RPMI7951 (cell line): ENCODE measurements around the gene SEC16B. TPM values are rescaled to one million over a fixed set of nuclear protein-coding genes. Genes with fewer than 3 reads are reported as not detected.
"Not testable (repeated sequence)": the region's sequence is repeated elsewhere in the genome, so short reads cannot be mapped to it uniquely, and the experiment has no call there.

Source experiments
- DNase-seq: peaks from one replicate; pipeline ENCODE4 v3.0.0-alpha.2; 2012; ENCODE audit warnings: low read depth
- total RNA-seq: library from RNA; depleted of rRNA; stranded (reverse); fragments of >200 nt; shearing (Covaris generic); gene quantifications from 2 replicates; pipeline ENCODE4 v1.2.3, GENCODE V29; 2014; rRNA removed

SEC16B gene
- total RNA-seq = 0.48 and 1.2 TPM in 2 replicates

DNA sequence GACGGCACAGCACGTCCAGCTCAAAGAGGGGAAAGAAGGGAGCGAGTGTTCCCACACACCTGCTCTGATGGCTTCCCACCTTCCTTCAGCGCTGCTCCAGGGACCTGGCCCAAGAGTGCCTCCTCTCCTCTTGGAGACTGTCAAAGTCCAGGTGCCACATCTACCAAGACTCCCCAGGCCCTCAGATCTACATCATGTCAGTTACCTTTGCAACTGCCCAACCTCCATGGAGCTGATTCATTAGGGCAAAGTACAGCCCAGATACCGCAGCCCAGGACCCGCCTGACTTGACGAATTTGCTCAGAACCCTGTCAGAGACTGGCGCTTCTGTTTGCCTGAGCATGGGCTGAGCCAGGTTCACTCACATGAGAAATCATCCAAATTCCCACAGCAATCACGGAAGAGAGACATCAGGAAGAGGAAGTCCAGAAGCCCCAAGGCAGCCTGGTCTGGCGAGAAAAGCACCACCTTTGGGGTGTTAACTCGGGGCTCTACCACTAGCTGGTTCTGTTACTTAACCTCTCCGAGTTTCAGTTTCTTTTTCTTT, at the start of gene SEC16B:
TSS of gene SEC16B (minus strand) at position 234 of the 547 bp plus-strand sequence. CDS start 2,077 bp downstream, outside the sequence.
- DNase-seq = no peak

DNA sequence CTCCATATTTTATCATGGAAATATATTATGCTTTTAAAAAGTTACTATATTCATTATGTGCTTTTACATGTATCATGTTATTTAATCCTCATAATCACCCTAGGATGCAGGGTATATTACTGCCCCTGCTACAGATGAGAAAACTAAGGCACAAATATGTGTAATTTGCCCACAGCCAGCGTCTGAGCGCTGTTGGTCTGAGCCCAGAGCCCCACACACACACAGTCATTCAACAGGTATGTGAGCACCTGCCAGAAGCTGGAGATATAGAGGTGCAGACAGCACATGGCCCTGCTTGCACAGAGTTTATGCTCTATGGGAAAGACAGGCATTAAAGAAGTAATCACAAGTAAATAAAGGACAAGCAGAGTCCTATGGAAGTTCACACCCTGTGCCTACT, 49.8 kb upstream of the SEC16B start:
- no peak for DNase-seq

DNA sequence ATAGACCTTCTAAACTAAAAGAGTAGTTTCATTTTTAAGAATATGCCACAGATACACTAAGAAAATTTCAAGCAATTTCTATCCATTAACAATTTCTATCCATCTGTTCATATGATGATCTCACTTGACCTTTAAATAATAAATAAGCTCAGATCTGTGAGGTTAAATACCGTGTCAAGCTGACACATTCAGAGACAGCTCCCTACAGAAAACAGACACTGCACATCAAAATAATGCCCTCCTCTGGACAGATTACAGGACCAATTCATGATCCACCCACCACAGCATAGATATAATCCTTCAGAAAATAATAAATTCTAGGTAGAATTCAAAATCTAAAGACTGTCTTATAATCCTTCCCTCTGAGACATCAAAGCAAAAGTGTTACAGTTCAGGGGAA, 49.4 kb upstream of the SEC16B start:
- no peak for DNase-seq

DNA sequence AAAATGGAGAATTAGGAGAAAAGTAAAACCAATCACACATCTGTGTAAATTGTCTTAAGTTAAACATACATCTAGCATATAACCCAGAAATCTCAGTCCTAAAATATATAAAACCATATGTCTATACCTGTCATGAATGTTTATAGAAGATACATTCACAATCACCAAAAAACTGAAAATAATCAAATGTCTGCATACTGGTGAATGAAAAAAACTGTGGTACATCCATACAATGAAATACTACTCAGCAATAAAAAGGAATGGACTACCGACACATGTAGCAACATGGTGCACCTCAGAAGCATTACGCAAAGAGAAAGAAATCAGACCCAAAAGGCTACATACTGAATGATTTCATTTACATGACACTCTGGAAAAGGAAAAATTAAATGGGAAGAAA, 47.7 kb upstream of the SEC16B start:
- no peak for DNase-seq

DNA sequence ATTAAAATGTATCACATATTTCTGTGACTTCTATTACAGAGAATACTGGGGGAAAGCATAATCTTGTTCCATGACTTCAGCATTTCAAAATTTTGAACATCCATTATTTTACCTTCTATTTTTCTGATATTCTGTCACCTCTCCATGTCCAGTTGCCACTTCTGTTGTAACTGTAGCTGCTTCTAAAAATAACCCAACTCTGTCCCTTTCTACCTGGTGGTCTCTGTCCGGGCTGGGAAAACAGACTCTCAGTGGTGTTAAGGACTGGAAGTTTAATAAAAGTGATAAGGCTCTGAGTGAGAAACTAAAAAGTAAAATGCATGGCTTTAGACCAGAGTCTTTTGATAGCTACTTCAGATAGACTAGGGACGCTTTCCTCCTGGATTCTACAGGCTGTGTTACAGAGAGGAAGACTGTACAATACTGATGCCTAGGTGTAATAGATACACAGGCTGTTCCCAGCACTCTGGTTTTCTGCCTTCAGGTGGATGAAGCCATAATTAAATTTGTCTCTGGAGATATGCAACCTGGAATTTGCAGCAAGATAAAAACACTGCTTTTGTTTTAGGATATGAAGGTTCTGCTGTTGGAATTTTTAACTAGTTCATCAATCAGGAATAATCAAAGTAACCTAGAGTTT, 42.1 kb upstream of the SEC16B start:
- DNase-seq = no peak

- peak; percentile 65 for DNase-seq
These were observed 41.6 kb upstream of the SEC16B start for GRCh38 chr1:178011465-178011828.

GRCh38 chr1:178010674-178011464, 41.0 kb upstream of the SEC16B start:
- no peak for DNase-seq

DNA sequence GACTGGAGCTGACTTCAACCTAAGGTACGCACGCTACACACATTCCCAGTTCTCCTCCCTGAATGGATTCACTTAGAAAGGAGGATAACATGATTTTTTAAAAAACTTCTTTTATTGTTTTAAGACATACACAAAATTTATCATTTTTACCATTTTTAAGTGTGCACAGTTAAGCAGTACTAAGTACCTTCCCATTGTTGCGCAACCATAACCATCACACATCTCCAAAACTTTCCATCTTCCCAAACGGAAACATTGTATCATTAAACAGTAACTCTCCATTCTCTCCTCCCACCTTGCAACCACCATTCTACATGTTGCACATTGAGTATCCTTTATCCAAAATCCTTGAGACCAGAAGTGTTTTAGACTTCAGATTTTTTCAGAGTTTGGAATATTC, 36.2 kb upstream of the SEC16B start:
- no peak for DNase-seq

DNA sequence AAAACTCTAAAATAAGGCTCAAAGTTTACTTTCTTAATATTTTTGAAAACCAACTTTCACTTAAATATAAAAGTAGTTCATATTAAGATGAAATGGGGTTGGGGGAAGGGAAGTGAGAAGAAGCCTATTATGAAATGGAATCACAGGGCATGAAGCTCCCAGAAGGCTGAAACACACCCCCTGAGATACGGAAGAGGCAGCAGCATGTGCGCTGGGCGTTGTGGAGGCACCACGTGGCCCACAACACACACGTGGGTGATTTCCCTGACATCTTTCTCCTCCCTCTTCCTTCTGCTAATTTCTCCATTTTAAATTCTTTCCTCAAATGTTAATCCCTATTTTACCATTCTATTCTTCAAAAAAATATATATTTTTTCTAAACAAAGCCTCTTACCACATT, 35.6 kb upstream of the SEC16B start:
- DNase-seq = no peak

- peak; percentile 43 for DNase-seq
These were observed 35.1 kb upstream of the SEC16B start for GRCh38 chr1:178004926-178005391.

- no peak for DNase-seq
These were observed 29.1 kb upstream of the SEC16B start for GRCh38 chr1:177998696-177999631.

- no peak for DNase-seq
These were observed 27.1 kb upstream of the SEC16B start for GRCh38 chr1:177996957-177997356.

GRCh38 chr1:177995369-177995768, 25.5 kb upstream of the SEC16B start:
- DNase-seq = no peak

DNA sequence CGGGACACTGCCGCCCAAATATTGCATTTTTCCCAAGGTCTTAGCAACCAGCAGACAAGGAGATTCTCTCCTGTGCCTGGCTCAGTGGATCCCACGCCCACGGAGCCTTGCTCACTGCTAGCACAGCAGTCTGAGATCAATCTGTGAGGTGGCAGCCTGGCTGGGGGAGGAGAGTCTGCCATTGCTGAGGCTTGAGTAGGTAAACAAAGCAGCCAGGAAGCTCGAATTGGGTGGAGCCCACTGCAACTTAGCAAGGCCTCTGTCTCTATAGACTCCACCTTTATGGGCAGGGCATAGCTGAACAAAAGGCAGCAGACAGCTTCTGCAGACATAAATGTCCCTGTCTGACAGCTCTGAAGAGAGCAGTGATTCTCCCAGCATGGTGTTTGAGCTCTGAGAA, 16.4 kb upstream of the SEC16B start:
- not testable (repeated sequence) for DNase-seq

- DNase-seq = no peak
These were observed 14.9 kb upstream of the SEC16B start for GRCh38 chr1:177984761-177985160.

DNA sequence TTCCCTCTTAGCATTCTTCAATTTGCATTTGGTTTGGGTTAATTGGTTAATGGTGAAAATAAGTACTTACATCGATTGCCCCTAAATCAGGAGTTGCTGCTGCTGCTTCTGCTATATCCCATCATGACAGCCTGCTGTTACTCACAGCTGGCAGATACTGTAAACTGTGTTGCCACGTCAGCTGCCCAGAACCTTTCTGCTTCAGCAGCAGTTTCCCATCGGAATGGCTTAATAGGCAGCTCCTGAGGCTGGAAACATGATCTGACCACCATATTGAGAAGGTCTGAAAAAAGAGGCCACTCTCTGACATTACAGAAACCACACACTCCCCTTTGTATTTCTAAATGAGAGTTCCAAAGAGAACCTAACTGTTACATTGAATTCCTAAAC, 14.3 kb upstream of the SEC16B start:
- peak; percentile 86 for DNase-seq

- DNase-seq = no peak
These were observed 13.8 kb upstream of the SEC16B start for GRCh38 chr1:177983482-177984135.

- no peak for DNase-seq
These were observed 13.2 kb upstream of the SEC16B start for GRCh38 chr1:177983077-177983476.

DNA sequence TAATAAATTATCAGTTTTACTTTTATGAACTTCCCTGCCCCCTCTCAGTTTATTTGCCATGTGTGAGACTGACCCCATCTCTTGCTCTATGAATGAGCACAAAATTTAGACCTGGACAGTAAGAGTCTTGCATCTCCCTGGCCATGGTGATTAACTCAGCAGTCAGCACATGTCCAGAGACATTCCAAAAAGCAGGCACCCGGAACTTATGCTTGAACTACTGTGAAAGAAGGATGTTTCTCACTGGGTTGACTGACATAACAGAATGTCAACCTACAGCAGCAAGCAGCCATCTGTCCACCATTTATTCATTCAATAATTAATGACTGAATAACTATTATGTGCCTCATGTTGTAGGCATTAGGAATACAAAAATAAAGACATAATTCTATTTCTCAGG, 11.3 kb upstream of the SEC16B start:
- no peak for DNase-seq

DNA sequence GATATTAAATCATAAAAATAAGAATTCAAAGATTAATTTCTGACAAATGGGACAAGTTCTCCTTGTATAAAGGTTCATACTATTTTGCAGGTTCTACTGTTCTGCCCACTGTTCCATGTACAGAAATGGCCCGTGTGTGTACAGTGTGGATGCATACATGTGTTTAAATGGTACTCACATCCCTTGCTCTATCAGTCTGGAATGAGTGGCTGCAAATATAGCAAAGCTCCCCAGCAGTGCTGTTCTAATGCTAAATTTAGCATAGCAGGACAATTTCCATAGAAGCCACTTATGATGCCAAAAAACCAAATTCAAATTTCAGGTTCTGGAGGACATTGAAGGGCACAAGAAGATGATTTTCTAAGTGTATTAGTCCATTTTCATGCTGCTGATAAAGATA, 9.4 kb upstream of the SEC16B start:
- DNase-seq = no peak

GRCh38 chr1:177978530-177978929, 8.7 kb upstream of the SEC16B start:
- DNase-seq = no peak
